IMR-90 (cell line): Measurements from ENCODE around the gene BTBD9. TPM values are rescaled to one million over a fixed set of nuclear protein-coding genes. Genes with fewer than 3 reads are reported as not detected.

Source experiments
- ATAC-seq: fragments of 200-7000 bp; cut with Tn5 transposase; 2 replicates; pipeline ENCODE4 v1.9.1; 2020; ENCODE audit warnings: low read depth, mild to moderate bottlenecking, moderate library complexity
- BruUV-seq: library from RNA; stranded (reverse); fragments of 400-500 nt; replicated peaks from 2 replicates; lab custom pipeline; 2021; lab: Mats Ljungman, UMichigan
- CTCF ChIA-PET: fragments of 300-600 bp; formaldehyde crosslinking; extraction: SDS; loops from one replicate; lab custom pipeline; 2021; ENCODE audit warnings: antibody characterized with exemption; lab: Yijun Ruan, JAX
- POLR2A ChIA-PET: fragments of 300-600 bp; sonication (Branson Sonifier 250); formaldehyde crosslinking; loops from one replicate; lab custom pipeline; 2022; ENCODE audit warnings: antibody characterized with exemption; ENCODE audit not compliant: unreplicated experiment; lab: Charles Lee
- DNase-seq: peaks from one replicate; pipeline ENCODE4 v3.0.0; 2013
- H2AFZ ChIP-seq: replicated peaks from 2 replicates; pipeline ENCODE3; 2013; ENCODE audit warnings: low read length, mild to moderate bottlenecking; ENCODE audit not compliant: poor library complexity
- H2AK5ac ChIP-seq: 2 replicates; pipeline ENCODE4 v1.6.1; 2013; ENCODE audit warnings: low read depth, low read length, inconsistent platforms
- H2AK9ac ChIP-seq: replicated peaks from 2 replicates; pipeline ENCODE3; 2013; ENCODE audit warnings: mild to moderate bottlenecking, low read depth, low read length, moderate library complexity; ENCODE audit not compliant: poor library complexity
- H2BK120ac ChIP-seq: 2 replicates; pipeline ENCODE4 v1.6.1; 2013; ENCODE audit warnings: low read depth, low read length, inconsistent platforms
- H2BK15ac ChIP-seq: 3 replicates; pipeline ENCODE4 v1.6.1; 2013; ENCODE audit warnings: low read depth, low read length, inconsistent platforms
- H2BK20ac ChIP-seq: 2 replicates; pipeline ENCODE4 v1.6.1; 2013; ENCODE audit warnings: low read depth, mild to moderate bottlenecking, inconsistent platforms, low read length, moderate library complexity
- H2BK5ac ChIP-seq: 2 replicates; pipeline ENCODE4 v1.6.1; 2013; ENCODE audit warnings: mild to moderate bottlenecking, low read depth, low read length, inconsistent platforms; ENCODE audit not compliant: poor library complexity, severe bottlenecking
- H3K14ac ChIP-seq: replicated peaks from 2 replicates; pipeline ENCODE4 v1.6.1; 2013; ENCODE audit warnings: low read depth, low read length, inconsistent platforms
- H3K18ac ChIP-seq: 2 replicates; pipeline ENCODE4 v1.6.1; 2013; ENCODE audit warnings: low read depth, low read length, control low read depth
- H3K23ac ChIP-seq: 2 replicates; pipeline ENCODE4 v1.6.1; 2013; ENCODE audit warnings: low read depth, low read length, inconsistent platforms
- H3K27ac ChIP-seq: 2 replicates; pipeline ENCODE4 v1.5.1; 2013; ENCODE audit warnings: mild to moderate bottlenecking, control low read depth, low read length; ENCODE audit not compliant: insufficient read depth
- H3K27me3 ChIP-seq: 2 replicates; pipeline ENCODE4 v1.6.1; 2013; ENCODE audit warnings: low read length; ENCODE audit not compliant: control insufficient read depth, insufficient read depth
- H3K36me3 ChIP-seq: 2 replicates; pipeline ENCODE4 v1.6.1; 2013; ENCODE audit warnings: low read length, mixed read lengths; ENCODE audit not compliant: control insufficient read depth, insufficient read depth
- H3K4ac ChIP-seq: 2 replicates; pipeline ENCODE4 v1.6.1; 2013; ENCODE audit warnings: low read depth, low read length, inconsistent platforms
- H3K4me1 ChIP-seq: 2 replicates; pipeline ENCODE4 v1.6.1; 2013; ENCODE audit warnings: low read length, mixed read lengths; ENCODE audit not compliant: control insufficient read depth, insufficient read depth
- H3K4me2 ChIP-seq: 2 replicates; pipeline ENCODE4 v1.6.1; 2013; ENCODE audit warnings: low read depth, mild to moderate bottlenecking, control low read depth, low read length, moderate library complexity
- H3K4me3 ChIP-seq: 2 replicates; pipeline ENCODE4 v1.5.1; 2013; ENCODE audit warnings: low read depth, mild to moderate bottlenecking, control low read depth, low read length, moderate library complexity; ENCODE audit not compliant: insufficient read depth
- H3K56ac ChIP-seq: 2 replicates; pipeline ENCODE4 v1.6.1; 2013; ENCODE audit warnings: low read length, inconsistent platforms; ENCODE audit not compliant: insufficient read depth; ENCODE audit errors: extremely low read depth
- H3K79me1 ChIP-seq, 2 experiments: 2 replicates each; pipeline ENCODE4 v1.6.1; 2013; ENCODE audit warnings: low read length in 2 of 2, inconsistent platforms in 1 of 2, low read depth in 1 of 2
- H3K9ac ChIP-seq: 2 replicates; pipeline ENCODE4 v1.6.1; 2013; ENCODE audit warnings: low read depth, low read length, control low read depth
- H3K9me1 ChIP-seq: 2 replicates; pipeline ENCODE4 v1.6.1; 2013; ENCODE audit warnings: low read length, inconsistent platforms; ENCODE audit not compliant: insufficient read depth
- H3K9me3 ChIP-seq: 2 replicates; pipeline ENCODE4 v1.6.1; 2013; ENCODE audit warnings: low read length; ENCODE audit not compliant: control insufficient read depth, insufficient read depth
- H4K20me1 ChIP-seq: 2 replicates; pipeline ENCODE4 v1.6.1; 2013; ENCODE audit warnings: low read length, inconsistent platforms; ENCODE audit not compliant: insufficient read depth
- H4K5ac ChIP-seq: 2 replicates; pipeline ENCODE4 v1.6.1; 2013; ENCODE audit warnings: mild to moderate bottlenecking, low read depth, low read length, control low read depth
- H4K8ac ChIP-seq, 2 experiments: 2 replicates each; pipeline ENCODE4 v1.6.1; 2013; ENCODE audit warnings: low read depth in 2 of 2, low read length in 2 of 2, control low read depth in 1 of 2, inconsistent platforms in 1 of 2
- H4K91ac ChIP-seq: 2 replicates; pipeline ENCODE4 v1.6.1; 2013; ENCODE audit warnings: low read depth, low read length, inconsistent platforms; ENCODE audit not compliant: insufficient read depth
- BHLHE40 ChIP-seq: fragments of 150-350 bp; IDR thresholded peaks from 2 replicates; pipeline ENCODE4 v1.6.1; 2016; ENCODE audit warnings: mild to moderate bottlenecking, low read depth, low read length
- CEBPB ChIP-seq: IDR thresholded peaks from 2 replicates; pipeline ENCODE4 v1.6.1; 2012; ENCODE audit warnings: low read depth, low read length, improper control_type of control experiment
- CHD1 ChIP-seq: IDR thresholded peaks from 2 replicates; pipeline ENCODE4 v1.6.1; 2012; ENCODE audit warnings: low read depth, low read length, improper control_type of control experiment
- CTCF ChIP-seq: conservative IDR thresholded peaks from 2 replicates; pipeline ENCODE4 v1.5.1; 2012; ENCODE audit warnings: mild to moderate bottlenecking, low read depth, low read length, improper control_type of control experiment
- ELK1 ChIP-seq: fragments of 150-350 bp; IDR thresholded peaks from 2 replicates; pipeline ENCODE4 v1.6.1; 2016; ENCODE audit warnings: low read depth, mild to moderate bottlenecking, low read length, moderate library complexity, borderline replicate concordance
- FOS ChIP-seq: fragments of 150-350 bp; IDR thresholded peaks from 2 replicates; pipeline ENCODE4 v1.6.1; 2016; ENCODE audit warnings: low read depth, low read length
- MAFK ChIP-seq: IDR thresholded peaks from 2 replicates; pipeline ENCODE4 v1.6.1; 2012; ENCODE audit warnings: low read depth, low read length, improper control_type of control experiment
- MAZ ChIP-seq: IDR thresholded peaks from 2 replicates; pipeline ENCODE4 v1.6.1; 2012; ENCODE audit warnings: low read depth, mild to moderate bottlenecking, low read length, improper control_type of control experiment, moderate library complexity, borderline replicate concordance
- MXI1 ChIP-seq: IDR thresholded peaks from 2 replicates; pipeline ENCODE4 v1.6.1; 2012; ENCODE audit warnings: low read depth, mild to moderate bottlenecking, low read length, moderate library complexity, borderline replicate concordance
- NFE2L2 ChIP-seq: fragments of 150-350 bp; IDR thresholded peaks from 2 replicates; pipeline ENCODE4 v1.6.1; 2016; ENCODE audit warnings: low read depth, mild to moderate bottlenecking, low read length
- POLR2A ChIP-seq: IDR thresholded peaks from 2 replicates; pipeline ENCODE4 v1.6.1; 2012; ENCODE audit warnings: mild to moderate bottlenecking, low read depth, low read length
- RAD21 ChIP-seq: IDR thresholded peaks from 2 replicates; pipeline ENCODE4 v1.6.1; 2012; ENCODE audit warnings: low read length, improper control_type of control experiment
- RCOR1 ChIP-seq: IDR thresholded peaks from 2 replicates; pipeline ENCODE4 v1.6.1; 2012; ENCODE audit warnings: mild to moderate bottlenecking, low read length, improper control_type of control experiment; ENCODE audit not compliant: insufficient replicate concordance
- RFX5 ChIP-seq: IDR thresholded peaks from 2 replicates; pipeline ENCODE4 v1.8.0; 2012; ENCODE audit warnings: low read depth, mild to moderate bottlenecking, low read length, moderate library complexity
- SMC3 ChIP-seq: fragments of 150-350 bp; IDR thresholded peaks from 2 replicates; pipeline ENCODE4 v1.6.1; 2016; ENCODE audit warnings: low read depth, mild to moderate bottlenecking, antibody characterized with exemption, low read length, moderate library complexity
- USF2 ChIP-seq: fragments of 150-350 bp; IDR thresholded peaks from 2 replicates; pipeline ENCODE4 v1.6.1; 2017; ENCODE audit warnings: mild to moderate bottlenecking, antibody characterized with exemption, low read length, low read depth
- WGBS, 2 experiments: methylation state at CpG; one replicate each; pipeline versions ENCODE4 v1.1.5 to v1.1.7; 2013; ENCODE audit warnings: missing lambda C conversion rate in 2 of 2; ENCODE audit not compliant: insufficient read length in 1 of 2; ENCODE audit errors: extremely low coverage in 2 of 2; 5-methylcytosine and 5-hydroxymethylcytosine counted together
- dilution Hi-C: fragments of 300-500 bp; cut with HindIII; formaldehyde crosslinking; loops from one replicate; pipeline ENCODE4 v1.14.3; 2018; ENCODE audit warnings: low sequenced_read_pairs; ENCODE audit not compliant: unreplicated experiment
- in situ Hi-C: fragments of 300-500 bp; cut with MboI; formaldehyde crosslinking; loops from 3 replicates; pipeline ENCODE4 v1.14.3; 2019; ENCODE audit warnings: low sequenced_read_pairs, inconsistent platforms, mixed read lengths
- intact Hi-C: fragments of 100-400 bp; cut with micrococcal nuclease; formaldehyde crosslinking; loops from 2 replicates; pipeline ENCODE4 v1.10.0; 2022
- polyA plus RNA-seq, 3 experiments: library from polyadenylated mRNA; depleted of rRNA; stranded (reverse); fragments of >200 nt; gene quantifications; 2 replicates each; pipeline ENCODE4 v1.2.3, GENCODE V29; 2012; ENCODE audit warnings: low replicate concordance in 1 of 3
- total RNA-seq: library from RNA; depleted of rRNA; stranded (reverse); fragments of >200 nt; gene quantifications from 2 replicates; pipeline ENCODE4 v1.2.3, GENCODE V29; 2012

Gene BTBD9
- total and polyA plus RNA-seq, 2 of the 4 experiments (the other 2 are of a cell fraction) = 4.1 to 22.0 TPM

- H3K4ac ChIP-seq = no peak overlapping the region
- H3K9ac ChIP-seq = no peak overlapping the region
- no peak overlapping the region for H3K56ac ChIP-seq
- no peaks in the 10 kb centered on the region for H3K27me3 ChIP-seq
- H3K4me3 ChIP-seq = no peak overlapping the region
- H2BK5ac ChIP-seq = no peak overlapping the region
- in situ Hi-C loops = no loop called here
- intact Hi-C loops = no loop called here
- no peaks in the 10 kb centered on the region for H3K36me3 ChIP-seq
- ATAC-seq (no peak), DNase-seq (no peak)
- peaks cover 6% of the 10 kb centered on the region; the same call in 1 of the 2 replicates for H3K9me1 ChIP-seq
- ChIA-PET CTCF (no interaction called here), POLR2A (no interaction called here)
- no peak overlapping the region for H4K8ac ChIP-seq
- no peak overlapping the region for H3K4me2 ChIP-seq
- H4K5ac ChIP-seq = no peak overlapping the region
- no peak overlapping the region for H2AK9ac ChIP-seq
- no peaks in the 10 kb centered on the region for H4K20me1 ChIP-seq
- no peaks in the 10 kb centered on the region for H3K79me1 ChIP-seq
- no TSS peak for BruUV-seq
- no peak overlapping the region for H2AK5ac ChIP-seq
- H3K18ac ChIP-seq = no peak overlapping the region
- no peaks in the 10 kb centered on the region for H3K9me3 ChIP-seq
- no peak overlapping the region for H2BK15ac ChIP-seq
- no peak overlapping the region for H2AFZ ChIP-seq
- no peak overlapping the region for H3K27ac ChIP-seq
- H2BK20ac ChIP-seq = no peak overlapping the region
- no peak overlapping the region for H2BK120ac ChIP-seq
- dilution Hi-C loops = no loop called here
- no peak overlapping the region for H3K14ac ChIP-seq
- TF ChIP-seq SMC3 (no peak), RFX5 (no peak), MXI1 (no peak), MAZ (no peak), RAD21 (no peak), NFE2L2 (no peak), ELK1 (no peak), CHD1 (no peak), CEBPB (no peak), USF2 (no peak), RCOR1 (no peak), FOS (no peak), BHLHE40 (no peak), MAFK (no peak), POLR2A (no peak), CTCF (no peak)
- H4K91ac ChIP-seq = no peak overlapping the region
- H3K23ac ChIP-seq = no peak overlapping the region
- WGBS, 2 experiments = no CpG with 5 or more reads among the region's 1 CpG
- H3K4me1 ChIP-seq = no peaks in the 10 kb centered on the region
Measured at GRCh38 chr6:38656896-38657295, 17.2 kb upstream of the BTBD9 start.
